GM19452 (cell line): ENCODE data around the gene ELFN1.

Experiments used
- ATAC-seq: cut with Tn5 transposase; IDR thresholded peaks from one replicate; pipeline ENCODE4 v1.9.1; 2021; ENCODE audit not compliant: unreplicated experiment

ELFN1 gene

DNA sequence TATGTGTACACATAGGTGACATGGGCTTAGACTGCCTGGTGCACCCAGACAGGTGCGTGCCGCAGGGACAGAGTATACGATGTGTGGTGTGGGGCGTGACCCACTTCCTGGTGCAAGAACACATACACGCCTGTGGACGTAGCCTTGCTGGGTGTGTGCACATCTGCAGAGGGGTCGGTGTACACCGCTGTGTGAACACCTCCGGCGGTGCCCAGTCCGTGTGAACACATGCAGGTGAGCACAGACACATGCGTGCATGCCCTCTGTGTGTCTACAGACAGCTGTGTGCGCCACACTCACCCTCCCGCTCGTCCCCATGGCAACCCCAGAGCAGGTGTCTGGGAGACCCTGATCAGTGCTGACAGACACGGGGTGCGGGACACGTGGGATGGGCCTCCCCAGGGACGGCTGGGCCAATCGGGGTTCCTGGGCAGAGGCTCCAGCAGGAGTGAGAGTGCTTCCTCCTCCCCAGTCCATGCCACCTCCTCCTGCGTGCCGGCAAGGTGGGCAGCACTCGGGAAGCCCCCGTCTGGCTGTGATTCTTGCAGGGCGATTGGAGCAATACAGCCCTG is 23.4 kb downstream of the ELFN1 start:
- ATAC-seq = no peak

- ATAC-seq = no peak
Measured at GRCh38 chr7:1693991-1694524, 24.0 kb downstream of the ELFN1 start.

DNA sequence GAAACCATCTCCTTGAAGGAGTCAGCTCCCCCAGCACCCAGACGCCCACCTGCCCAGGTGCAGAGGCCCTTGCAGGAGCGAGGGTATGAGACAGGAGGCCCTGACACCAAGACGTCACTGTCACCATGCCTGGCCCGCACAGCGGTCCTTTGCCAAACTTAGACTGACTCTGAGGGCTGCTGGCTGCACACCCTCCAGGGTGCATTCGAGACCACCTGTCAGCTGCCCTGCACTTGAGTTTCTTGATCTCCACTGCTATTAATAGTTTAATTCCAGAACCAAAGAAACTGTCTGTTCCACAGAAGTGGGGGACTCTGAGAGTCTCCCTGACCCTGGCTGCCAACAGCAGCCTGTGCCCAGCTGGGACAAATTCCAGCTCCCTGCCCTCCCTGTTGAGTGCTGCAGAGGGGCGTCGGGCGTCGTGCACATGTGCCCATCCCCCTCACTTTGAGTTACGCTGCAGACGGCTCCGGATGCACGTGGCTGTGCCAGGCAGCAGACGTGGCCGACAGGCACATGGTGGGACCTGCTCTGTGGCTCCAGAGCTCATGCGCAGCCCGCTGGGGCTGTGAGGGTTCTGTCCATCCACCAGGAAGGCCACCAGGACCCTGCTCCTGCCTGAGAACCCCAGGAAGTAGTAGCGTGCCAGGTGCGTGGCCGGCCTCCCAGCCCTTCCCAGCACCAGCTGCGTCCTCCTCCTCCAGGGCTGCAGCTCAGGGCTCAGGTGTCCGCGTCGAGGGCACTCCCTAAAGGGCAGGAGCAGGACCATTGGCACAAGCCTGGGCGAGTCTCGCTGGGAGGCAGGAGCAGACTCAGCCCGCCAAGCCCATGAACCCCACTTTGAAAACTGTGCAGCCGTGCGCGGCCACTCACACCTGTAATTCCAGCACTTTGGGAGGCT is 24.8 kb downstream of the ELFN1 start:
- ATAC-seq = no peak

GRCh38 chr7:1695800-1696454 is 25.9 kb downstream of the ELFN1 start:
- ATAC-seq = no peak

DNA sequence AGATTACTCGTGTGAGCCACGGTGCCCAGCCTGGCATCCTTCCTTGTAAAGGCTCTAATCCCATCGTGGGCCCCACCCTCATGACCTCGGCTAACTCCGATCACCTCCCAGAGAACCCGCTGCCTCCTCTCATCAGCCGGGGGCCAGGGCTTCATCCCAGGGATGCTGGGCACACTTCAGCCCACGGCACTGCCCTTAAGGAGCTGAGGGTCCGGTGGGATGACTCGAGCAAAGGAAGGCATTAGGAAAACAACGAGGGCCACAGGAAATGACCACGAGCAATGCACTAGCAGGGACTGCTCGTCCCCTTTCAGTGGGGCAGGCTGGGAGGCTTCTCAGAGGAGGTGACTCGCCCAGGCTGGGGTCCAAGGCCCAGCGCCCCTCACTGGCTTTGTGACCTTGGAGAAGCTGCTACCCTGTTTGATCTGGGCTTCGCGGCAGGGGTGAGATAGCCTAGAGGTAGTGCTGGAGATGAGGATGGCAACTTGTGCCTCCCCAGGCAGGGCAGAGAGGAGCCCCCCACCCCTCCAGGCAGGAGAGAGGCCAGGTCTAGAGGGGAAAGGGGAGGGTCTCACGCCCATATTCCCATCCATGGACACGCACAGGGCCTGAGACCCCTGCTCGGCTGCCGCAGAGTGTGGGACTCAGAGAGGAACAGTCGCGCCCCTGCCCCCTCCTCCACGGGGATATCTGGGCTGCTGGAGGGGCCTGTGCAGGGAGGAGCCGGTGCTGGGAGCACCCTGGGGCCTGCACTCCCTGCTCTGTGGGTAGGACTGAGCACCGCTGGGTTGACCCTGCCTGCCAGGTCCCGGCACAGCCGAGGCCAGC is 26.8 kb downstream of the ELFN1 start:
- ATAC-seq = no peak

GRCh38 chr7:1697499-1698125 is 27.5 kb downstream of the ELFN1 start:
- ATAC-seq = no peak

DNA sequence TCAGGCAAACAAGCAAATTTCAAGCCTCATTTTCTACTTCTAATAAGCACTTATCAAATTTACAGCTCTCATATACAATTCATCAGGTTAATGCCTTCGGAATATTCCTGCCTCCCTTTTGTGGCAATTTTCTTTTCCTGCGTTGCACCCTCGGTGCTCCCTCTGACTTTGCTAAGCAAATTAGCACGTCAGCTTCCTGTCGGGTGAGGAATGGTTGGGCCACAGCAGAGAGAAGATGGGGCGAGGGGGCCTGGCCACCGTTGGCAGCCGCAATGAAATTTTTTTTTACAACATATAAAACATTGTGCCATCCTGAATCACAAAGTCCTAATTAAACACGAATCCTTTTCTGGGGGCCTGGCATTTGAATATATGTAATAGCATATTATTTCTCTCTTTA is 28.1 kb downstream of the ELFN1 start:
- ATAC-seq = no peak

- ATAC-seq = no peak
Measured at GRCh38 chr7:1698951-1699350, 28.9 kb downstream of the ELFN1 start.

- ATAC-seq = no peak
Measured at GRCh38 chr7:1700086-1700485, 30.0 kb downstream of the ELFN1 start.

- ATAC-seq = no peak
Measured at GRCh38 chr7:1700536-1701333, 30.7 kb downstream of the ELFN1 start.

DNA sequence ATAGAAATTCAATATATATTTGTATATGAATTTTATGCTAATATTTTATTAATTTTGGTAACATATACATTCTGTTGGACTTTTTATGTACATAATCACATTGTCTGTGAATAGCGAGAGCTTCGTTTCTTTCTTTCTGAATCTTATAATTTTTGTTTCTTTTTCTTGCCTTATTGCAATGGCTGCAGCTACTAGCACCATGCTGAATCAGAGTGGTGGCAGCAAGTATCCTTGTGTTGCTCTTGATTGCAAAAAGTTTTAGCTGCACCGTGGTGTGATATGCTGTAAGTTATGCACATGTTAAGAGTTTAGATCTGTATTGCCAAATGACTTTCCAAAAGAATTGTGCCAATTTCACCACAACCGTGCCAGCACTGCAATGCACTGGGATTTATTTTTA is 32.6 kb downstream of the ELFN1 start:
- ATAC-seq = no peak

- no peak for ATAC-seq
Measured at GRCh38 chr7:1703441-1703840, 33.4 kb downstream of the ELFN1 start.

- no peak for ATAC-seq
Measured at GRCh38 chr7:1703871-1704810, 34.1 kb downstream of the ELFN1 start.

DNA sequence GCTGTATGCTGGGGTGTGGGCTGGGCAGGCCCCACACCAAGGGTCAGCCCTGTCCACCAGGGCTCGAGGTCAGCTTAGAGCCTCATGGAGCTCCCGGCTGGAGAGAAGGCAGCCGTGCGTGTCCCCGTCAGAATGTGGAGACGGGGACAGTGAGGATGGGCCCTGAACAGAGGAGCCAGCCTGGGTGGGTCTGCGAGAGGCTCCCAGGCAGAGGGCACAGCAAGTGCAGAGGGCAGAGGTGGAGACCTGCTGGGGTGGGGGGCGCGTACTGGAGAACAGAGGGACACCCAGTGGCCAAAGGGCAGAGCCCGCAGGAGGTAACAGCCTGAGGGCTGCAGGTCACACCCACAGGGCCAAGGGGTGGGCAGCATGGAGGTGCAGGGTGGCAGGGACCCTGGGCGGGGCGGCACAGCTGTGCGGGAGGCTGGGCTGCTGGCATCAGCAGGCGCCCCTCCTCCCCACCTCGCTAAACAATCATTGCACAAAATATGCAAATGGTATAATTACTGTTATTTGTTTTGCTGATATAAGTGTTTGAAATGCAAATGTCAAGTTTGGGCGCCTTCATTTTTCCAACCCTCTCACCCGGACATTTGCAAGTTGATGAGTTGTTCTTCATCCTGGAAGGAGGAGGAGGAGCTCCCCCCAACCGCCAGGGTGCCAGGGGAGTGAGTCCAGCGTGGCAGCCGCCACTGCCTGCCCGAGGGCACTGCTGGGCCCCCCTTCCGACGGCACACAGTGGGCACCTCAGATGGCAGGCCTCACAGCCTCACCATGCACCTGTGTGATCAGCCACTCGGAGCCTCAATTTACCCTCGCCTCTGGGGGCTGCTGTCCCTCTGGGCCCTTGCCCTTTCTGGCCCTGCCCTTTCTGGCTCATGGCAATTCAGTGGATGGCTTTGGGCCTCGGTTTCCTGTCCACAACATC is 35.0 kb downstream of the ELFN1 start:
- no peak for ATAC-seq

- no peak for ATAC-seq
Measured at GRCh38 chr7:1705856-1706255, 35.8 kb downstream of the ELFN1 start.

- no peak for ATAC-seq
Measured at GRCh38 chr7:1706381-1706720, 36.3 kb downstream of the ELFN1 start.

- ATAC-seq = no peak
Measured at GRCh38 chr7:1706721-1707613, 36.9 kb downstream of the ELFN1 start.
